HG03039 (cell line): ENCODE measurements around the gene BCL11B.

ENCODE experiments used
- ATAC-seq: cut with Tn5 transposase; IDR thresholded peaks from one replicate; pipeline ENCODE4 v1.9.1; 2021; ENCODE audit warnings: mild to moderate bottlenecking, moderate library complexity; ENCODE audit not compliant: unreplicated experiment

The BCL11B gene

GRCh38 chr14:99185436-99186068, 86.4 kb downstream of the BCL11B start:
- ATAC-seq: no peak

DNA sequence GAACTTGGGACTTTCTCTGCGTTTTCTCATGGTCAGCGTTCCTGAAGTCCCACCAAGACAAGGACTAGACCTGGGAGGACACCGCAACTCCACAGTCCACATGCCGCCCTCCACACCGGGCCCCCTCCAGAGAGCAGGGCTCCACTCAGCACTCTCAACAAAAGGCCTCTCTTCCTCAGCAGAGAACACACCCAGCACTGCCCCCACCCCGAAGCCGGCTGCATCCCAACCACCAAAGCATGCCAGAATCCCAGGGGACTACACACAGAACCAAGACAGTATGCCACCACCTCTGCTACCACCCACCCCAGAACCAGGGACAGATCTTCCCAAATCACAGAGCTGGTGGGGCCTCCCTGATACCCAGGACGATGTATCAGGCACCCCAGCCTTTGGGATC, 88.3 kb downstream of the BCL11B start:
- no peak for ATAC-seq

GRCh38 chr14:99183311-99183710, 88.7 kb downstream of the BCL11B start:
- ATAC-seq: no peak

- ATAC-seq: no peak
Measured at GRCh38 chr14:99182548-99183250, 89.3 kb downstream of the BCL11B start.

GRCh38 chr14:99181804-99182520, 90.0 kb downstream of the BCL11B start:
- ATAC-seq: no peak

DNA sequence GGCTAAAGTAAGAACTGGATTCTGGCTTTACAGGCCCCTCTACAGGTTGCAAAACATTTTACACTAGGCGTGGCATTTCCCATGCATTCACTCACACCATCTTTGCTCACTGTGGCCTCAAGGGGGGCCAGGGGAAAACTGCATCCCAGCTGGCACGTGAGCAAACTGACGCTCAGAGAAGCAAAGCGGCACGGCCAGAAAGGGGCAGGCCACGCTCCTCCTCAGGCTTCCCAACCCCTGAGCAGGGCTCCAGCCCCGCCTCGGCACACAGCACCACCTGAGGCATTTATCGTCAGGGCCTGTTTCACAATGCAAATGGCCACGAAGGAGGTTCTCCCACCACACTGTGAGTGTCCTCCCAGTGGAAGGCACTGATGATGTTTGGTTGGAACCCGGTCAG, 90.8 kb downstream of the BCL11B start:
- no peak for ATAC-seq

DNA sequence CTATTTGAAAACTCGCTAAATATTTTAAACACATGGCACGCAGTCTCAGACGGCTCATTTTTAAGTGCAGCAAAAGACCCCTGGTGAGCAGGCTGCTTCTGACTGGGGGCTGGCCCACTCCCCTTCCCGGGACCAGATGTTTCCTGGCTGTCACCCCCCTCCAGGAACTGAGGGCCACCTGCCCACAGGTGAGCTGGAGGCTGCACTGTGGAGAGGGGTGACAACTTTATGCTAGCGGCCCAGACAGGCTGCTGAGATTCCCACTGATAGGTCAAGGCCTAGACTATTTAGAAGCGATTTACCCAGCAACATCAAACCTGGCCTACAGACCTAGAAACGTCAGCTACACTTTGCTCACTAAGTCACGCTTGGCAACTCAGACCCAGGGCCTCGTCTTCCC, 92.1 kb downstream of the BCL11B start:
- no peak for ATAC-seq

DNA sequence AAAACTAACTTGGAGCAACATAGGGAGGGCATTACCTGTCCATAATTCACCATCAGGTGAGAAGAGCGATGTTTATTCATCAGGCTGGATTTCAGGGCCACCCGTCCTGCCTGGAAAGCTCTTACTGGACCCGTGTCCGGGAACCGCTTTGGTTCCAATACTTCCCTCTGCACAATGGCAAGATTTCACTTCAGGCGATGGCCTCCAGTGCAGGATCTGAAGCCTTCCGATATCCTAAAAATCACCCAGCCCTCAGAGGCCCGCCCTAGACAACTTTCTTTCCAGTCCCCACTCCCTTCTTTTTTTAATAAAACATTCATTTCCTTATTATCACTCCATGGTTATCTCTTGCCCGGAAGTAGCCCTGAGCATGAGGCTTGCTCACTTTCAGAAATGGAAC, 92.5 kb downstream of the BCL11B start:
- ATAC-seq: no peak

DNA sequence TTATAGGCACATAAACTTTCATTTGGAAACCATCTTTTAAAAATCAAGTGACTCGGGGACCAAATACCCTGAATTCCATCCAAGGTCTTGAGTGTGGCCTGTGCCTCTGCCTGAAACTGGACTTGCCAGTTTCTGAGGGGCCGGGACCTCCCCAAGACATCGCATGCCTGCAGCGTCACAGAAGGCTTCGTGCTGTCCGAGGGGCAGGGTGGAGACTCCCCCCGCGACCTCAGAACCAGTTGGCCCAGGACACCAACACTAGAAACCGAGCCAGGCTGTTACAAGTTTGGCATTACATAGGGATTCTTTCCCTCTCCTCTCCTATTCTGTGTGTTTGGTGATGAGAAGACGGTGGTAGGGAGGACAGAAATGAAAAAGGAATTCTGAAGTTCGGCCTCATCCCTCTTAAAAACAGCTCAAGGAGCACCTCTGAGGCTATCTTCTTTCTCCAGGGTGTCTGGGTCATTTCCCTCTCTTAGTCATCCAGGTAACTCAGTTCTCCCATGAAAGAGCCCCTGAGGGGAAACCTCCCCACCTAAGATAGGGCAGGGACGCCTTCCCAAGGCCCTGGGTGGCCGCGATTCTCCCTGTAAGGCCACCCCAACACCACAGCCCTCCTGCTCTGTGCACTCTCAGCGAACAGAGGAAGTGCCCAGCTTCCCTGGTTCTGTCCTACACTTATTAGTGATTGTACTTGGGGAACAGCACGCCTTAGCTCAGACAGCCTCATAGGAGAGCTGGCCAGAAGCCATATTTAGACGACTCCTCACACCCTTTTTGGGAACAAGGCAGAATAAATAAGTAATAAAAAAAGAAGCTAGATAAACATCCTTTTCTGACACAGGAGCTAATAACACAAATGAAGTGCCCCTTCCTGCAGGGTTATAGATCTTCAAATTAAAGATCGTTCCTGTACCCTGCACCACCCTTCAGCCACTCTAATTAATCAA, 93.8 kb downstream of the BCL11B start:
- no peak for ATAC-seq

- no peak for ATAC-seq
Measured at GRCh38 chr14:99177046-99177655, 94.8 kb downstream of the BCL11B start.

DNA sequence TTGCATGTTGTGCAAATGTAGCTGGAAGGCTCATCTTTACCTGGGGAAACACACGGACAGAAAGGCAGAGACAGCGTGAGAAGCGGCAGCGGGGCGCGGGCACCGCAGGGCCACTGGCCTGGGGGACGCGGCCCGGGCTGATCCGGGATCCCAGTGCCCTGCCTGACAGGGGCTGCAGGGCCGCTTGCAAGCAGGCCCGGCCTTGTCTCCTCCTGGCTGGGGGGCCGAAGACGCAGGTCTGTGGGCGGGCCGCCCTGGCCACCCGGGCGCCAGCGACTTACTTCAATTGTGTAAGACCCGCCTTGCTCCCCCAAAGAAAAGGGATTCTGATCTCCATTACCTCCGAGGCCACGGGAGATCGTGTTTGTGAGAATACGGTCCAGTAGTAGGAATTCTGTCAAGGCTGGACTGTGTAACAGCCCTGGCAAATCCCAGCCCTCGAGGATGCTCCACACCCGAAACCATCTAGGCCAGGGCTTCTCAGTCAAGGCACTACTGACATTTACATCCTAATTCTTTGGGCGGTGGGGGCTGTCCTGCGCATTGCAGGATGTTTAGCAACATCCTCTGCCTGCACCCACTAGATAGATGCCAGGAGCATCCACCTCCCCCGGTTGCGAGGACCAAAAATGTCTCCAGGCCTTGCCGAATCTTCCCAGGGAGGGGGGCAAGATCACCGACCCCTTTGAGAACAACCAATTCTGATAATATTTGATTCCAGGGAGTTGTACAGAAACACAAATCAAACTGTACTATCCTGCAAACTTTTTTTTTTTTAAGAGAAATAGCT, 95.6 kb downstream of the BCL11B start:
- ATAC-seq: no peak

DNA sequence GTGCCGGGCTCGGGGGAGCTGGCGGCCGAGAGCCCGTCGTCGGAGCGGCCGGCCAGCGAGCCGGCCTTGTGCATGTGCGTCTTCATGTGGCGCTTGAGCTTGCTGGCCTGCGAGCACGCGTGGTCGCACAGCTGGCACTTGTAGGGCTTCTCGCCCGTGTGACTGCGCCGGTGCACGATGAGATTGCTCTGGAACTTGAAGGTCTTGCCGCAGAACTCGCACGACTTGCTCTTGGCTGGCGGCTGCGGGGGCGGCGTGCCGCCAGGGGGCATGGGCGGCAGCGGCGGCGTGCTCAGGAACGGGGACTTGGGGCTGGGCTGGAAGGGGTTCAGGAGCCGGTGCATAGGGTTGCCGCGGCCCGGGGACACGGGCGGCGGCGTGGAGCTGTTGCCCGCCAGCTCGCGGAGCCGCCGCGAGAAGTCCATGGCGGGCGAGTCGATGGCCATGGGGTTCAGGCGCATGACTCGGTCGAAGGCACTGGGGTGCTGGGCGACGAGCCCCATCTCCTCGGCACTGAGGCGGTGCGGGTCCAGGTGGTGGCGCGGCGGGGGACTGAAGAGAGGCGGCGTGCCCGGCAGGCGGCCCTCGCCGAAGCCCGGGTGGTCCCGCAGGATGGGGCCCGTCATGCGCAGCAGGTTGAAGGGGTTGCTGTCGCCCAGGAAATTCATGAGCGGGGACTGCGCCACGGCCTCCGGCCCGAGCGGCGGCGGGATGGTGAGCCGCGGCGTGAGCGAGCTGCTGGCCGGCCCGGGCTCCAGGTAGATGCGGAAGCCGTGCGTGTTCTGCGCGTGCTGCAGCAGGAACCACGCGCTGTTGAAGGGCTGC, 96.5 kb downstream of the BCL11B start:
- ATAC-seq: no peak

GRCh38 chr14:99174770-99175319, 97.2 kb downstream of the BCL11B start:
- ATAC-seq: no peak

DNA sequence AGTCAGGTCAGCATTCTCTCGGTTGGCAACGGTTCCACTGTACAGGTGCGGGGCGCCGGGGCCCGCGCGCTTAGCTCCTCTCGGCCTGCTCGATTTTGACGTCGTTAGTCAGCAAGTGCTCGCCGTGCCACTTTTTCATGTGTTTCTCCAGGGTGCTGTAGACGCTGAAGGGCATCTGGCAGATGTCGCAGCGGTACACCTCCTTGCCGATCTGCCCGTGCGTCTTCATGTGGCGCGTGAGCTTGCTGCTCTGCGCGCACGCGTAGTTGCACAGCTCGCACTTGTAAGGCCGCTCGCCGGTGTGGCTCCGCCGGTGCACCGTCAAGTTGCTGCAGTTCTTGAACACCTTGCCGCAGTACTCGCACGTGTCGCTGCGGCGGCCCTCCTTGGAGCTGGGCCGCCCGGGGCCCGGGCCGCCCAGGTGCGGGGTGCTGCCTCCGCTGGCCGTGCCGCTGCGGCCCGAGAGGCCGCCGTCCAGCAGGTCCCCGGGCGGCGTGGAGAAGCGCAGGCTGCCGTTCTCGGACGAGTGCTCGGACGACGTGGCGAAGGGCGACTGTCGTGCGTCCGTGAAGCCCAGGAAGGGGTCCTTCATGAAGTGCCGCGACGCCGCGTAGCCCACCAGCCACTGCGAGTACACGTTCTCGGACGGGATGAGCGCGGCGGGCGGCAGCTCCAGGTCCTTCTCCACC, 97.8 kb downstream of the BCL11B start:
- ATAC-seq: no peak

DNA sequence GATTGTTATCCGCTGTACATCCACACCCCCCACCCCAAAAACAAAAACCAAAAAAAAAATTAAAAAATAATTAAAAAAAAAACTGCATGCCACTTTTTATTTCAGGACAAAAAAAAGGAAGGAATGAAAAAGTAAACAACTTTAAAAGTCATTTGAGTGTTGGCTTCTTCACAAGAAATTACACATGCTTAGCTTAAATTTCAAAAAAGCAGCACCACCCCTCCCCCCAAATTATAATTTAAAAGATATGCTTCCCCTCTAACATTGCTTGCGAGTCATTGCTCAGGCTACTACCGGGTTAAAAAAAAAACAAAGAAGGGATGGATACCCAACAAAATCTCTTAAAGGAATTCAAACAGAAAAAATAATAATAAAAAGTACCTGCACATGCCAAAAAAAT, 98.5 kb downstream of the BCL11B start:
- ATAC-seq: no peak

DNA sequence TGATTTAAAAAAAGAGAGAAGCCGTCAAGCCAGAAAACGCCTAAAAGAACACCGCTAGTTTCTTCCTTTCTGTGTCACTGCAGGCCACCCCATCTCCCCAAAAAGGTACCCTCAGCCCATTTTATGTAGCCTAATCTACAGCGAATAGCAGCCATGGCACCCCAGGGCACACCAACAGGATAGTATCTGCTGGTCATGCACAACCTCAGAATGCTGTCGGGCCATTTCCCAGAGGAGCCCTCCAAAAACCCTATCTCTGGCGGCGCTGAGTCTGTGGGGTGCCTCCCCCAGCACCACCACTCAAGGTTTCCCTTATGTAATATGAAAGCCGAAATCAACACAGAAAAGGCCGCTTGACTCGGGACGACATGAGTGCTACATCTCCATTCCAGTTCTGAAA, 98.9 kb downstream of the BCL11B start:
- ATAC-seq: no peak

GRCh38 chr14:99171396-99171795, 100.6 kb downstream of the BCL11B start:
- no peak for ATAC-seq

GRCh38 chr14:99169776-99170356, 102.1 kb downstream of the BCL11B start:
- ATAC-seq: no peak
